HL-60 (cell line): ENCODE results near the gene SACM1L.

ENCODE experiments used
- DNase-seq, 2 experiments: peaks; one replicate each; pipeline ENCODE4 v3.0.0-alpha.2; 2010 to 2020; ENCODE audit warnings: low read depth in 1 of 2, low spot score in 1 of 2
- H3K27ac ChIP-seq: fragments of 250-450 bp; sonication (Bioruptor Pico); replicated peaks from 2 replicates; pipeline ENCODE4 v1.5.1; 2020; ENCODE audit warnings: mild to moderate bottlenecking, moderate library complexity
- H3K27me3 ChIP-seq: fragments of 250-450 bp; sonication (Bioruptor Pico); 2 replicates; pipeline ENCODE4 v1.5.1; 2021; ENCODE audit warnings: mild to moderate bottlenecking, moderate library complexity; ENCODE audit not compliant: insufficient read depth, poor library complexity, severe bottlenecking
- H3K4me3 ChIP-seq: replicated peaks from 2 replicates; pipeline ENCODE4 v1.5.1; 2011; ENCODE audit warnings: mild to moderate bottlenecking, control low read depth, low read length; ENCODE audit not compliant: insufficient read depth
- CTCF ChIP-seq: IDR thresholded peaks from one replicate; pipeline ENCODE4 v1.5.1; 2011; ENCODE audit warnings: low read length, control low read depth, inconsistent platforms; ENCODE audit not compliant: insufficient read depth
- GABPA ChIP-seq: IDR thresholded peaks from 2 replicates; pipeline ENCODE4 v1.6.1; 2012; ENCODE audit warnings: low read depth
- POLR2AphosphoS5 ChIP-seq: IDR thresholded peaks from 2 replicates; pipeline ENCODE4 v1.6.1; 2012; ENCODE audit warnings: low read depth
- REST ChIP-seq: IDR thresholded peaks from 2 replicates; pipeline ENCODE4 v1.6.1; 2012; ENCODE audit warnings: low read depth; ENCODE audit not compliant: insufficient replicate concordance
- SPI1 ChIP-seq: IDR thresholded peaks from 2 replicates; pipeline ENCODE4 v1.6.1; 2012; ENCODE audit warnings: low read depth, mild to moderate bottlenecking, borderline replicate concordance

Gene SACM1L

DNA sequence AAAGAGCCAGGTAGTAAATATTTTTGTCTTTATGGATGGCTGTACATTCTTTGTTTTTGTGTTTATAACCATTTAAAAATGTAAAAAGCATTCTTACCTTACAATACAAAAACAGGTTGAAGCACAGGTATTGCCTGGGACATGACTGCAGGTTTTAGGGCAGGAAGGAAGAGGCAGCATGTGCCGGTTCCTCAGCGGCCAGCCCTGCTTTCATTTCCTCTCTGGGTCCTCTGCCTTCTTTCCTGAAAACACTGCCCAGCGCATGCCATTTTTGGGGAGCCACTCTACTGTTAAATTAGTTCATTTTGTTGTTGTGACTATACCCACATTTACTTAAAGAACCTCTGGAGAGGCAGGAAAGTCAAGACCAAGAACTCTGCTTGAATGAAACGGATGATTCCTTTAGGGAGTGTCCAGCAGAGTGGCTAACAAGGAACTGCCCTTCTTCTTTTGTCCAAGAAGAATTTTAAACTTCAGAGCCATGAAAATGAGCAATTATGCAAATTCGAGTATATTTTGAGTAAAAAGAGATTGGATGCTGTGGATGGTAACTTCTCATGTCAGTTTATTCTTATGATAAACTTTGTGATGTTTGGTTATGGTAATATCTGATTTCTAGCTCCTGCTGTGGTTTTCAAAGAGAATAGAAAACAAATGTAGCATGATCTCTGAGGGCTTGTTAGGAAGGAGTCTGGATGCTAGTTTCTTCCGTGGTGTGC, 52.7 kb downstream of the SACM1L start:
- Histone ChIP-seq H3K4me3 (no peak overlapping the region), H3K27me3 (no peaks in the 10 kb centered on the region), H3K27ac (no peak overlapping the region)
- DNase-seq: no peak
- no peak for TF ChIP-seq SPI1
- no peak for TF ChIP-seq GABPA
- TF ChIP-seq REST: no peak
- no peak for TF ChIP-seq CTCF
- no peak for TF ChIP-seq POLR2AphosphoS5

GRCh38 chr3:45742461-45743089, 53.4 kb downstream of the SACM1L start:
- Histone ChIP-seq H3K27ac (no peak overlapping the region), H3K27me3 (no peaks in the 10 kb centered on the region), H3K4me3 (no peak overlapping the region)
- no peak for DNase-seq
- TF ChIP-seq CTCF (no peak), REST (no peak), GABPA (no peak), SPI1 (no peak), POLR2AphosphoS5 (no peak)

DNA sequence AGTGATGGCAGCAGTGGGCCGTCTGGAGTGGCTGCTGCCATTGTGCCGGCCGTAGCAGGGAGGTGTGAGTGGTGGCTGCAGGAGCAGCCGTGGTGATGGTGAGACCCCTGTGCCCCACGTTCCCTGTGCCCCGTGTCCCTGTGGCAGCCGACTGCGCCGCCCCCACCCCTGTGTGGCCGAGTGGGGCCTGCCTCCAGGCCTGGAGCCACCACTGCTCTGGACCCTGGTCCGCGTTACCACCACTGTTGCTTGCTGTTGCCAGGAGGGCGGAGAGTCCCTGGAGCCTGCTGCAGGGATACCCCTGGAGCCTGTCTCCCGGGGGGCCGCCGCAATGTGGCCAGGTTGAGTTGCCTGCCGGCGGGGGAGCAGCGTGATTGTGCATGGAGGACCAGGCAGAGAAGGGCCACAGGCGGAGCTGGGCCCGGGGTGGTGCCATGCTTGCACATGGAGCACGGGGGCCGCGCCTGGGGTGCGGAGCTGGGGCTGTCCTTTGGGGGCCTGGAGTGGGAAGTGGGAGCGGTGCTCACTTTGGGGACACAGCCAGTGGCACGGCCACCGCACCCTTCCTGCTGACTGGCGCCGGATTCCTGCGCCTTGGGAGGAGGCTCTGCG, 57.1 kb downstream of the SACM1L start:
- no peak; the same call in 1 of the 2 replicates for TF ChIP-seq POLR2AphosphoS5
- TF ChIP-seq GABPA: no peak
- no peak for TF ChIP-seq SPI1
- TF ChIP-seq CTCF: no peak
- no peak for TF ChIP-seq REST
- no peak for DNase-seq
- H3K27ac ChIP-seq: no peak overlapping the region
- no peak overlapping the region for H3K4me3 ChIP-seq
- no peaks in the 10 kb centered on the region for H3K27me3 ChIP-seq
